Mesendoderm (in vitro differentiated cells): ENCODE data around the gene ANKZF1. TPM values are rescaled to one million over a fixed set of nuclear protein-coding genes. Genes with fewer than 3 reads are reported as not detected.

Experiments
- DNase-seq: peaks from one replicate; pipeline ENCODE4 v3.0.0; 2013
- H2AK5ac ChIP-seq: 2 replicates; pipeline ENCODE4 v1.6.1; 2013; ENCODE audit warnings: low read length, inconsistent platforms
- H2BK120ac ChIP-seq: 2 replicates; pipeline ENCODE4 v1.6.1; 2013; ENCODE audit warnings: low read depth, mild to moderate bottlenecking, low read length, moderate library complexity, mixed read lengths
- H2BK15ac ChIP-seq: replicated peaks from 2 replicates; pipeline ENCODE4 v1.6.1; 2013; ENCODE audit warnings: low read depth, mild to moderate bottlenecking, moderate library complexity
- H2BK5ac ChIP-seq: 2 replicates; pipeline ENCODE4 v1.6.1; 2013; ENCODE audit warnings: low read length, inconsistent platforms
- H3K18ac ChIP-seq: 2 replicates; pipeline ENCODE4 v1.6.1; 2013; ENCODE audit warnings: mild to moderate bottlenecking, low read length, mixed read lengths
- H3K23ac ChIP-seq: one replicate; pipeline ENCODE4 v1.6.1; 2013; ENCODE audit warnings: low read length
- H3K27ac ChIP-seq: 2 replicates; pipeline ENCODE4 v1.5.1; 2013; ENCODE audit warnings: low read depth, mild to moderate bottlenecking, inconsistent platforms, low read length, moderate library complexity
- H3K27me3 ChIP-seq: 2 replicates; pipeline ENCODE4 v1.6.1; 2013; ENCODE audit warnings: low read length, control low read depth, mild to moderate bottlenecking, inconsistent platforms; ENCODE audit not compliant: insufficient read depth, poor library complexity
- H3K36me3 ChIP-seq: 2 replicates; pipeline ENCODE4 v1.6.1; 2013; ENCODE audit warnings: low read length, inconsistent platforms; ENCODE audit not compliant: control insufficient read depth, insufficient read depth
- H3K4ac ChIP-seq: one replicate; pipeline ENCODE4 v1.6.1; 2013; ENCODE audit warnings: low read depth, mild to moderate bottlenecking, low read length, moderate library complexity
- H3K4me1 ChIP-seq: 2 replicates; pipeline ENCODE4 v1.6.1; 2013; ENCODE audit warnings: low read depth, low read length, inconsistent platforms; ENCODE audit not compliant: control insufficient read depth
- H3K4me2 ChIP-seq: 2 replicates; pipeline ENCODE4 v1.6.1; 2013; ENCODE audit warnings: low read length
- H3K4me3 ChIP-seq: 2 replicates; pipeline ENCODE4 v1.5.1; 2013; ENCODE audit warnings: mild to moderate bottlenecking, low read length
- H3K56ac ChIP-seq: one replicate; pipeline ENCODE4 v1.6.1; 2013; ENCODE audit warnings: low read length
- H3K79me1 ChIP-seq: 2 replicates; pipeline ENCODE4 v1.6.1; 2013; ENCODE audit warnings: low read length, inconsistent platforms
- H3K79me2 ChIP-seq: 2 replicates; pipeline ENCODE4 v1.6.1; 2013; ENCODE audit warnings: mild to moderate bottlenecking, low read length; ENCODE audit not compliant: control insufficient read depth, insufficient read depth
- H3K9ac ChIP-seq: 2 replicates; pipeline ENCODE4 v1.6.1; 2013; ENCODE audit warnings: low read length, inconsistent platforms
- H4K5ac ChIP-seq: one replicate; pipeline ENCODE4 v1.6.1; 2013; ENCODE audit warnings: low read length
- H4K8ac ChIP-seq: one replicate; pipeline ENCODE4 v1.6.1; 2013; ENCODE audit warnings: low read depth, mild to moderate bottlenecking, control low read depth, low read length, moderate library complexity
- WGBS: extraction: QIAGEN DNeasy Blood & Tissue Kit; methylation state at CpG from one replicate; pipeline ENCODE4 v1.1.7; 2013; ENCODE audit warnings: low lambda C conversion rate, missing lambda C conversion rate; ENCODE audit not compliant: insufficient coverage; ENCODE audit errors: extremely low coverage; 5-methylcytosine and 5-hydroxymethylcytosine counted together
- polyA plus RNA-seq, 2 experiments: library from polyadenylated mRNA; stranded (reverse); fragments of 200-250 nt; gene quantifications; one replicate each; pipeline ENCODE4 v1.2.3, GENCODE V29; 2013

ANKZF1 gene, protein sequence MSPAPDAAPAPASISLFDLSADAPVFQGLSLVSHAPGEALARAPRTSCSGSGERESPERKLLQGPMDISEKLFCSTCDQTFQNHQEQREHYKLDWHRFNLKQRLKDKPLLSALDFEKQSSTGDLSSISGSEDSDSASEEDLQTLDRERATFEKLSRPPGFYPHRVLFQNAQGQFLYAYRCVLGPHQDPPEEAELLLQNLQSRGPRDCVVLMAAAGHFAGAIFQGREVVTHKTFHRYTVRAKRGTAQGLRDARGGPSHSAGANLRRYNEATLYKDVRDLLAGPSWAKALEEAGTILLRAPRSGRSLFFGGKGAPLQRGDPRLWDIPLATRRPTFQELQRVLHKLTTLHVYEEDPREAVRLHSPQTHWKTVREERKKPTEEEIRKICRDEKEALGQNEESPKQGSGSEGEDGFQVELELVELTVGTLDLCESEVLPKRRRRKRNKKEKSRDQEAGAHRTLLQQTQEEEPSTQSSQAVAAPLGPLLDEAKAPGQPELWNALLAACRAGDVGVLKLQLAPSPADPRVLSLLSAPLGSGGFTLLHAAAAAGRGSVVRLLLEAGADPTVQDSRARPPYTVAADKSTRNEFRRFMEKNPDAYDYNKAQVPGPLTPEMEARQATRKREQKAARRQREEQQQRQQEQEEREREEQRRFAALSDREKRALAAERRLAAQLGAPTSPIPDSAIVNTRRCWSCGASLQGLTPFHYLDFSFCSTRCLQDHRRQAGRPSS
- polyA plus RNA-seq (2013, experiment 1 of 2), result 19.4 TPM
- 19.2 TPM for polyA plus RNA-seq (2013, experiment 2 of 2)

DNA sequence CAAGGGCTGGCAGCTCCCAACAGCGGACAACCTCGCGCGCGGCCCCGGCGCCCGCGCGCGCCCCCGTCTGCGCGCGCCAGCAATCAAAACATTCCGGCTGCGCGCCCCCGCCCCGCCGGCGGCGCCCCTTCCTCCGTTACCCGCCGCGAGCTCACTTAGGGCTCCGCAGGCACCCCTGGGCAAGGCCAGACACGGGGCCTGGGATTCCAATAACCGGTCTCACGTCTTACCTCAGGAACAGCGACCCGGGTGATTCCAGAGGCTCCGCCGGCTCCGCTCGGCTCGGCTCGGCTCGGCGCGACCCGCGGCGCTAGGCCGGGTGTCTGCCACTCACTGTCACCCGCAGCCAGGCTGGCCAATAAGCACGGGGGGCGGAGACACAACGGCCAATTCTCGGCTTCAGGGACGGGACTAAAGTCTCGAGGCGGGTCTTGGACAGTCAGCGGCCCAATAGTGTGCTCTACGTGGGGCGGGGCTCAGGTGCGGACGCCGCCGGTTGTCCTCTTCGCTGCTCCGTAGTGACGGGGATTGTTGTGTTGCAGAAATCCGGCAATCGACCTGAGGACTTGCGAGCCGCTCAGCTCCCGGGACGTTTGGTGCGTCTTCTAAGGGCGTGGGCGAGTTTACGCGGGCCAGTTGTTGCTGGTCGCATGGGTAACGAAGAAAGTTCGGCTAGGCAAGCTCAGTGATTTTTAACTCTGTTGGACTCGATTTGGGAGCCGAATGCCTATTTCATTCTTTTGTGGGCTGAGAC is at the start of gene ANKZF1, which contains the start of gene ATG9A:
TSS of gene ANKZF1 (plus strand) at position 502 of the 754 bp plus-strand sequence. CDS start 452 bp downstream, outside the sequence.
TSS of gene ATG9A (minus strand) at position 332 of the 754 bp plus-strand sequence. CDS start 1,612 bp downstream, outside the sequence.
- H3K4ac ChIP-seq, result peak within 1 kb of the TSS; percentile 81
- H3K4me1 ChIP-seq, result peaks cover 4% of the 10 kb centered on the region
- no CpG with 5 or more reads among the region's 80 CpGs for WGBS

DNA sequence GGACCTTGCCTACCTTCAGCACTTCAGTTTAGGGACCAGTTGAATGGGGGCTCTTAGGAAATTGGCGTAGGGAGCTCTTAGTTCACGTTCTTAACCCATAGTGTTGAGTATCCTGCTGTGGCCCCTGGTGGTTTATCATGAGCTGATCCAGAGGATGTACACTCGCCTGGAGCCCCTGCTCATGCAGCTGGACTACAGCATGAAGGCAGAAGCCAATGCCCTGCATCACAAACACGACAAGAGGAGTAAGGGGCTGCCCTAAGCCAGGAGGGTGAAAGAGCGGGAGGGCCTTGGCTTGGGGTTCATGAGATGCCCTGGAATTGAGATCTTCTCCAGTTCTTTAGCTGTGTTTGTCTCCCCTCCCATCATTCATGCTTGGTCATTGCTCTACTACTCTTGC is 48.6 kb upstream of the ANKZF1 start:
- H3K4me3 ChIP-seq, result no peak overlapping the region
- no peak overlapping the region for H3K56ac ChIP-seq
- H2BK15ac ChIP-seq, result no peak overlapping the region
- H3K4me2 ChIP-seq, result no peak overlapping the region
- no peak overlapping the region for H4K8ac ChIP-seq
- H2BK5ac ChIP-seq, result no peak overlapping the region
- no peak overlapping the region for H2AK5ac ChIP-seq
- H2BK120ac ChIP-seq, result no peak overlapping the region
- H3K79me2 ChIP-seq, result peaks cover 2% of the 10 kb centered on the region
- no peak overlapping the region for H3K18ac ChIP-seq
- no peak overlapping the region for H3K23ac ChIP-seq
- no peak overlapping the region for H4K5ac ChIP-seq
- H3K4ac ChIP-seq, result no peak overlapping the region
- DNase-seq, result no peak
- H3K27me3 ChIP-seq, result no peaks in the 10 kb centered on the region
- peaks cover 5% of the 10 kb centered on the region for H3K36me3 ChIP-seq
- peaks cover 14% of the 10 kb centered on the region for H3K79me1 ChIP-seq
- H3K9ac ChIP-seq, result no peak overlapping the region
- H3K4me1 ChIP-seq, result peaks cover 3% of the 10 kb centered on the region
- WGBS, result no CpG with 5 or more reads among the region's 5 CpGs
- H3K27ac ChIP-seq, result no peak overlapping the region

More for the DNA sequence above, at the start of gene ANKZF1, which contains the start of gene ATG9A:
- Histone ChIP-seq H4K5ac (no peak within 1 kb of the TSS), H3K27me3 (no peaks in the 10 kb centered on the region), H2BK120ac (peak within 1 kb of the TSS; percentile 48), H3K18ac (peak within 1 kb of the TSS; percentile 91), H3K36me3 (peaks cover 4% of the 10 kb centered on the region), H3K4me3 (peak within 1 kb of the TSS; percentile 88), H3K23ac (peak within 1 kb of the TSS; percentile 1), H3K79me2 (peaks cover 6% of the 10 kb centered on the region), H3K56ac (peak within 1 kb of the TSS; percentile 96), H4K8ac (no peak within 1 kb of the TSS), H3K4me2 (peak within 1 kb of the TSS; percentile 99), H3K9ac (peak within 1 kb of the TSS; percentile 88), H2BK5ac (peak within 1 kb of the TSS; percentile 72), H3K27ac (peak within 1 kb of the TSS; percentile 89), H2BK15ac (no peak within 1 kb of the TSS), H3K79me1 (peaks cover 12% of the 10 kb centered on the region), H2AK5ac (no peak within 1 kb of the TSS)
- peak; percentile 100 for DNase-seq

DNA sequence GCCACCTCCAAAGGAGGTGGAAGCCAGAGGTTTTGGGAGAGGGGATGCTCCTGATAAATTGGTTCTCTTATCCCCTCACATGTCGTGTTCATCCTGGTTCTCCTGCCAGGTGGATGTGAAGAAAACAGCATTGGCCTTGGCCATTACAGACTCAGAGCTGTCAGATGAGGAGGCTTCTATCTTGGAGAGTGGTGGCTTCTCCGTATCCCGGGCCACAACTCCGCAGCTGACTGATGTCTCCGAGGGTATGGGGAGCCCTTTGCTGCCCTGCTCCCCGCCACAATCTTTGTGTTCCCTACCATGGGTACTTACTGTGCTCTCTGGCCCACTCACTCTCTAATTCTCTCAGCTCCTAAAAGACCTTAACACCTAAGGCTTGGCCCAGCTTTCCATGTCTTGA is 48.1 kb upstream of the ANKZF1 start:
- H3K36me3 ChIP-seq, result peaks cover 5% of the 10 kb centered on the region
- H2AK5ac ChIP-seq, result no peak overlapping the region
- peaks cover 2% of the 10 kb centered on the region for H3K79me2 ChIP-seq
- no peak overlapping the region for H3K9ac ChIP-seq
- H3K4me3 ChIP-seq, result no peak overlapping the region
- no peak overlapping the region for H3K18ac ChIP-seq
- H3K27ac ChIP-seq, result no peak overlapping the region
- no peaks in the 10 kb centered on the region for H3K27me3 ChIP-seq
- H2BK120ac ChIP-seq, result no peak overlapping the region
- peaks cover 3% of the 10 kb centered on the region for H3K4me1 ChIP-seq
- H3K56ac ChIP-seq, result no peak overlapping the region
- no peak overlapping the region for H2BK15ac ChIP-seq
- no CpG with 5 or more reads among the region's 6 CpGs for WGBS
- H3K79me1 ChIP-seq, result peaks cover 12% of the 10 kb centered on the region
- no peak overlapping the region for H3K4me2 ChIP-seq
- no peak for DNase-seq
- H4K5ac ChIP-seq, result no peak overlapping the region
- no peak overlapping the region for H2BK5ac ChIP-seq
- no peak overlapping the region for H3K23ac ChIP-seq
- no peak overlapping the region for H4K8ac ChIP-seq
- H3K4ac ChIP-seq, result no peak overlapping the region

DNA sequence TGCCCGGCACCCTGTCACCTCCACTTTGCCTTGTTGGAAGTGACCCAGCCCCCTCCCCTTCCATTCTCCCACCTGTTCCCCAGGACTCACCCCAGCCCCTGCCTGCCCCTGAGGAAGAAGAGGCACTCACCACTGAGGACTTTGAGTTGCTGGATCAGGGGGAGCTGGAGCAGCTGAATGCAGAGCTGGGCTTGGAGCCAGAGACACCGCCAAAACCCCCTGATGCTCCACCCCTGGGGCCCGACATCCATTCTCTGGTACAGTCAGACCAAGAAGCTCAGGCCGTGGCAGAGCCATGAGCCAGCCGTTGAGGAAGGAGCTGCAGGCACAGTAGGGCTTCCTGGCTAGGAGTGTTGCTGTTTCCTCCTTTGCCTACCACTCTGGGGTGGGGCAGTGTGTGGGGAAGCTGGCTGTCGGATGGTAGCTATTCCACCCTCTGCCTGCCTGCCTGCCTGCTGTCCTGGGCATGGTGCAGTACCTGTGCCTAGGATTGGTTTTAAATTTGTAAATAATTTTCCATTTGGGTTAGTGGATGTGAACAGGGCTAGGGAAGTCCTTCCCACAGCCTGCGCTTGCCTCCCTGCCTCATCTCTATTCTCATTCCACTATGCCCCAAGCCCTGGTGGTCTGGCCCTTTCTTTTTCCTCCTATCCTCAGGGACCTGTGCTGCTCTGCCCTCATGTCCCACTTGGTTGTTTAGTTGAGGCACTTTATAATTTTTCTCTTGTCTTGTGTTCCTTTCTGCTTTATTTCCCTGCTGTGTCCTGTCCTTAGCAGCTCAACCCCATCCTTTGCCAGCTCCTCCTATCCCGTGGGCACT is 47.1 kb upstream of the ANKZF1 start:
- no peak for DNase-seq

More for the DNA sequence above, 47.1 kb upstream of the ANKZF1 start:
- Histone ChIP-seq H3K9ac (no peak overlapping the region), H4K5ac (no peak overlapping the region), H3K4me1 (peaks cover 3% of the 10 kb centered on the region), H3K27me3 (no peaks in the 10 kb centered on the region), H3K18ac (no peak overlapping the region), H2AK5ac (no peak overlapping the region), H3K56ac (no peak overlapping the region), H3K4me2 (no peak overlapping the region), H3K27ac (no peak overlapping the region), H3K79me1 (peaks cover 12% of the 10 kb centered on the region), H3K36me3 (peaks cover 5% of the 10 kb centered on the region), H4K8ac (no peak overlapping the region), H3K4me3 (no peak overlapping the region), H2BK120ac (no peak overlapping the region), H3K79me2 (peaks cover 2% of the 10 kb centered on the region), H2BK15ac (no peak overlapping the region), H3K4ac (no peak overlapping the region), H3K23ac (no peak overlapping the region), H2BK5ac (no peak overlapping the region)
- WGBS, result no CpG with 5 or more reads among the region's 8 CpGs
